ENCODE results near the gene FOXO6. TPM values are rescaled to one million over a fixed set of nuclear protein-coding genes. Genes with fewer than 3 reads are reported as not detected.

The FOXO6 gene
- total RNA-seq, 6 experiments from 2014 or later, result 0.12 to 0.55 (median 0.54) TPM; not detected in 3

DNA sequence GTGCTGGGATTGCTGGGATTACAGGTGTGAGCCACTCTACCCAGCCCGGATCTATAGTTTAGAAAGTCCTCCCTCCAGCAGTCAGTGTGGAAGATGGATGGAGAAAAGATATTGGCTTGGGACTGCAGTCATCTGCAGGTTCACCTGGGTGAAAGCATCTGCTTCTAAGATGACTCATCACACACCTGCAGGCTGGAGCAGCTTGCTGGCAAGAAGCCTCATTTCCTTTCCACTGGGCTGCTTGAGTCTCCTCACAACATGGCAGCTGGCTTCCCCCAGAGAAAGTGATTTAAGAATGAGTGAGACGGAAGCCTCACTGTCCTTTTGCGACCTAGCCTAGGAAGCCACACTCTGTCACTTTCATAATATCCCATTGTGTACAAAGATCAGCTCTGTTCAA lies 50.0 kb downstream of the FOXO6 start:
- no peaks in the 10 kb centered on the region for H3K36me3 ChIP-seq
- ATAC-seq, result no peak
- DNase-seq, result no peak
- no peak for TF ChIP-seq POLR2A (IDR thresholded peaks at IDR 0.05)
- TF ChIP-seq, protein P1, sequence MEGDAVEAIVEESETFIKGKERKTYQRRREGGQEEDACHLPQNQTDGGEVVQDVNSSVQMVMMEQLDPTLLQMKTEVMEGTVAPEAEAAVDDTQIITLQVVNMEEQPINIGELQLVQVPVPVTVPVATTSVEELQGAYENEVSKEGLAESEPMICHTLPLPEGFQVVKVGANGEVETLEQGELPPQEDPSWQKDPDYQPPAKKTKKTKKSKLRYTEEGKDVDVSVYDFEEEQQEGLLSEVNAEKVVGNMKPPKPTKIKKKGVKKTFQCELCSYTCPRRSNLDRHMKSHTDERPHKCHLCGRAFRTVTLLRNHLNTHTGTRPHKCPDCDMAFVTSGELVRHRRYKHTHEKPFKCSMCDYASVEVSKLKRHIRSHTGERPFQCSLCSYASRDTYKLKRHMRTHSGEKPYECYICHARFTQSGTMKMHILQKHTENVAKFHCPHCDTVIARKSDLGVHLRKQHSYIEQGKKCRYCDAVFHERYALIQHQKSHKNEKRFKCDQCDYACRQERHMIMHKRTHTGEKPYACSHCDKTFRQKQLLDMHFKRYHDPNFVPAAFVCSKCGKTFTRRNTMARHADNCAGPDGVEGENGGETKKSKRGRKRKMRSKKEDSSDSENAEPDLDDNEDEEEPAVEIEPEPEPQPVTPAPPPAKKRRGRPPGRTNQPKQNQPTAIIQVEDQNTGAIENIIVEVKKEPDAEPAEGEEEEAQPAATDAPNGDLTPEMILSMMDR (IDR thresholded peaks at IDR 0.05), result no peak
- H3K4me1 ChIP-seq, result no peaks in the 10 kb centered on the region
- WGBS (ENCODE audit: insufficient coverage, low coverage, low lambda C conversion rate, missing lambda C conversion rate), result 63% methylated on average over 1 of the region's 3 CpGs
- H3K27ac ChIP-seq, result no peak overlapping the region
- H3K27me3 ChIP-seq, result no peaks in the 10 kb centered on the region
- intact Hi-C loops (cut with DNase I), result loop anchor here in 1 of 2 donors (5.0 kb wide), 1 partner anchor 129 kb away; no protein-coding TSS in a partner anchor
- H3K9me3 ChIP-seq, result no peaks in the 10 kb centered on the region
- H3K4me3 ChIP-seq, result no peak overlapping the region

GRCh38 chr1:41412748-41413147 lies 51.5 kb downstream of the FOXO6 start:
- no peaks in the 10 kb centered on the region for H3K9me3 ChIP-seq
- no peaks in the 10 kb centered on the region for H3K36me3 ChIP-seq
- TF ChIP-seq, protein P1 (IDR thresholded peaks at IDR 0.05), result no peak
- no peak for TF ChIP-seq POLR2A (IDR thresholded peaks at IDR 0.05)
- H3K4me3 ChIP-seq, result no peak overlapping the region
- ATAC-seq (no peak), DNase-seq (no peak)
- 49% methylated on average over 5 of the region's 8 CpGs for WGBS (ENCODE audit: insufficient coverage, low coverage, low lambda C conversion rate, missing lambda C conversion rate)
- H3K4me1 ChIP-seq, result no peaks in the 10 kb centered on the region
- no peaks in the 10 kb centered on the region for H3K27me3 ChIP-seq
- H3K27ac ChIP-seq, result no peak overlapping the region
- intact Hi-C loops (cut with DNase I), result loop anchor here in 1 of 2 donors (5.0 kb wide), 1 partner anchor 130 kb away; no protein-coding TSS in a partner anchor

- DNase-seq, result no peak
- H3K4me1 ChIP-seq, result no peaks in the 10 kb centered on the region
These were observed 52.6 kb downstream of the FOXO6 start for GRCh38 chr1:41413748-41414281.

GRCh38 chr1:41414296-41414695 lies 53.1 kb downstream of the FOXO6 start:
- Histone ChIP-seq H3K36me3 (no peaks in the 10 kb centered on the region), H3K4me1 (no peaks in the 10 kb centered on the region), H3K4me3 (no peak overlapping the region), H3K27ac (no peak overlapping the region), H3K9me3 (no peaks in the 10 kb centered on the region), H3K27me3 (no peaks in the 10 kb centered on the region)
- DNase-seq (no peak), ATAC-seq (no peak)
- no peak for TF ChIP-seq POLR2A (IDR thresholded peaks at IDR 0.05)
- TF ChIP-seq, protein P1 (IDR thresholded peaks at IDR 0.05), result no peak
- 60% methylated on average over 1 of the region's 3 CpGs for WGBS (ENCODE audit: insufficient coverage, low coverage, low lambda C conversion rate, missing lambda C conversion rate)
- intact Hi-C loops (cut with DNase I), result loop anchor here in 1 of 2 donors (5.0 kb wide), 1 partner anchor 132 kb away; no protein-coding TSS in a partner anchor

More at GRCh38 chr1:41413748-41414281, 52.6 kb downstream of the FOXO6 start:
- WGBS (ENCODE audit: insufficient coverage, low coverage, low lambda C conversion rate, missing lambda C conversion rate), result 73% methylated on average over 9 of the region's 12 CpGs
- no peak for TF ChIP-seq POLR2A (IDR thresholded peaks at IDR 0.05)
- TF ChIP-seq, protein P1 (IDR thresholded peaks at IDR 0.05), result no peak
- no peaks in the 10 kb centered on the region for H3K36me3 ChIP-seq
- intact Hi-C loops (cut with DNase I), result loop anchor here in 1 of 2 donors (5.0 kb wide), 1 partner anchor 132 kb away; no protein-coding TSS in a partner anchor
- no peak overlapping the region for H3K4me3 ChIP-seq
- no peak overlapping the region for H3K27ac ChIP-seq
- no peak for ATAC-seq
- no peaks in the 10 kb centered on the region for H3K9me3 ChIP-seq
- no peaks in the 10 kb centered on the region for H3K27me3 ChIP-seq

All from right lobe of liver (tissue), 6 donors.